IPS-18c (cell line): ENCODE measurements around the gene MAPK14.
"Not testable (repeated sequence)": the region's sequence is repeated elsewhere in the genome, so short reads cannot be mapped to it uniquely, and the experiment has no call there.

ENCODE experiments used
- H3K4me3 ChIP-seq: 2 replicates; pipeline ENCODE4 v1.7.0; 2013; ENCODE audit warnings: low read depth, mild to moderate bottlenecking, low read length, moderate library complexity; ENCODE audit not compliant: insufficient read depth
- H3K9me3 ChIP-seq: one replicate; pipeline ENCODE4 v1.6.1; 2013; ENCODE audit warnings: mild to moderate bottlenecking, low read length, moderate library complexity; ENCODE audit not compliant: control insufficient read depth, insufficient read depth

The MAPK14 gene

DNA sequence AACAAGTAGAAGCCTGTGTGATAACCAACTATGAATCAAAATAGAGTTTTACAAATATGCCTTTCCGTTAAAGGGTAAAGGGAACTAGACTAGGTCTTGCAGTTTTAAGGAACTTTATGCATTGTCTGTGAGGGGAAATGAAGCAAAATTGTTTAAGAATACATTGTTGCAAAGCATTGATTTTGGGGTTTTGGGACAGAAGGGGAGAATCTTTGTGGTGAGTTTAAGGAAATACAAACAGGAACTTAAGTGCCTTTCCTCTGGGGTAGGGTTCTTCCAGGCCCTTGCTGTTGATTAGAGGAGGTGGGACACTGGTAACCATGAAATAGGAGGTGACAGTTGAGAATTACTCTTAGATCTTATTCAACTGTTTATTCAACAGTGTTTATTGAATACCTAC lies 4.7 kb downstream of the MAPK14 start:
- no peaks in the 10 kb centered on the region for H3K9me3 ChIP-seq
- H3K4me3 ChIP-seq: no peak overlapping the region

GRCh38 chr6:36033144-36033543 lies 5.5 kb downstream of the MAPK14 start:
- H3K9me3 ChIP-seq, H3K4me3 ChIP-seq: not testable (repeated sequence)

- no peaks in the 10 kb centered on the region for H3K9me3 ChIP-seq
- H3K4me3 ChIP-seq: no peak overlapping the region; the same call in 1 of the 2 replicates
Observed at GRCh38 chr6:36033935-36034334, 6.3 kb downstream of the MAPK14 start.

- Histone ChIP-seq H3K4me3 (no peak overlapping the region), H3K9me3 (no peaks in the 10 kb centered on the region)
Observed at GRCh38 chr6:36034441-36034840, 6.8 kb downstream of the MAPK14 start.

GRCh38 chr6:36035225-36035624 lies 7.6 kb downstream of the MAPK14 start:
- Histone ChIP-seq H3K9me3 (no peaks in the 10 kb centered on the region), H3K4me3 (no peak overlapping the region)

DNA sequence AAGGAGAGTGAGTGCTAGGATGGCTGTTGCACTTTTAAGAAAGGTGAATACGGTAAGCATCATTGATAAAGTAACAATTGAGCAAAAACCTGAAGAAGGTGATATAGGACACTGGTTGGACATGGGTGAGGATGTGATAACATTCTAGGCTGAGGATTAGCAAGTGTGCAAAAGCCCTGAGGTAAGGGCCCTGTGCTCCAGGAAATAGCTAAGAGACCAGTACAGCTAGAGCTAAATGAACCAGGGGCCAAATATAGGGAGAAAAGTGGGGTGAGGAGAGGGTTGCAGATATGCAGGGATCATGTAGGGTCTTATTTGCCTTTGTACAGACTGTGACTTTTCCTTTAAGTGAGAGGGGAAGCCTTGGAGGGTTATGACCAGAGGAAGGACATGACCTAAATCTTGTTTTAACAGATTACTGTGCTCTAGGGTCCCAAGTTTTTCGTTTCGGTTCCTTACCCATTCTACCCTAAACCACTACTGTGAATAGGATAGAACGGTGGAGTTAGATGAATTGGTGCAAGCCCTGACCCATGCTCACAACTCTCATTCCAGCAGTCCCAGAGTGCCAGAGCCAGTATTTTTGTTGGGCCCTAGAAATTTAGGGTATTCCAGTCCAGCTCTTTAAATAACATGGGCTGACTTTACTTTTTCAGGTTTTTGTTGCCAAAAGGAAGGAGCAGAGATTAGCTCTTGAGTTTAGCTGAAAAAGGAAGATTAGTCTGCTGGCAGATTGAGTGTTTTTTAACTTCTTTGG lies 10.7 kb downstream of the MAPK14 start:
- Histone ChIP-seq H3K4me3 (no peak overlapping the region), H3K9me3 (no peaks in the 10 kb centered on the region)

DNA sequence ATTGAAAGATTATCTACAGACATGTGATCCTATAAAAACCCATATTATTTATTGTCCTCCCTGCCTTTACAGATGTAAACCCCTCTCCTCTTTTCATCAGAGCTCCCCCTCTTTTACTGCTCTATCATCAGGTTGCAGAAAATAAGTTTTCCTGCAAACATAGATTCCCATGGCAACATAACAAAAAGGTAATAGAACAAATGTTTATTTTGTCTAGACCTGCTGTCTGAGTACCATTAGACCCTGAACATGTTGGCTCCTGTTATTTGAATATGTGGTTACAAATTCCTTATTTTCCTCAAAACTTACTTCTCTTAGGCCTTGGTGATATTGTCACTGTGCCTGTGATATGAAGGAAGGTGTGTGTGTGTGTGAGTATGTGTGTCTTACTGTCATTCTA lies 11.5 kb downstream of the MAPK14 start:
- no peak overlapping the region for H3K4me3 ChIP-seq

DNA sequence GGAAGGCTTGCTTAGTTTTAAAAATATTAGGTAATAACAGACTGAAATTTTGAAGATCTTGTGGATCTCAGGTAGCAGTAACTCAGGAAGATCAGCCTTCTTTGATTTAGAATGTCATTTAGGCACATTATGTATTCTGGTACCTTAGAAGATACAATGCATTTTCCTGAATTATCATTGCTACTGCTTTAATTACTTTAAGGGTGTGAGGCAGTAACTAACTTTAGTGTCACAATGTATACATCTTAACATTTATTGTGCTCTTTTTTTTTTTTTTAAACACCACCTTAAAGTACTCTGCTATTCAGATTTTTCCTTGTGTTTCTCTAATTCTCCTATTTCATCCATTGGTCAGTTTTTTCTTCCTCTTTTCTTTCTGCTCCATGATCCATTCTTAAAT lies 13.3 kb downstream of the MAPK14 start:
- H3K4me3 ChIP-seq: no peak overlapping the region
- H3K9me3 ChIP-seq: no peaks in the 10 kb centered on the region

More for the DNA sequence above, 11.5 kb downstream of the MAPK14 start:
- H3K9me3 ChIP-seq: no peaks in the 10 kb centered on the region

GRCh38 chr6:36042618-36043260 lies 15.1 kb downstream of the MAPK14 start:
- no peak overlapping the region for H3K4me3 ChIP-seq

DNA sequence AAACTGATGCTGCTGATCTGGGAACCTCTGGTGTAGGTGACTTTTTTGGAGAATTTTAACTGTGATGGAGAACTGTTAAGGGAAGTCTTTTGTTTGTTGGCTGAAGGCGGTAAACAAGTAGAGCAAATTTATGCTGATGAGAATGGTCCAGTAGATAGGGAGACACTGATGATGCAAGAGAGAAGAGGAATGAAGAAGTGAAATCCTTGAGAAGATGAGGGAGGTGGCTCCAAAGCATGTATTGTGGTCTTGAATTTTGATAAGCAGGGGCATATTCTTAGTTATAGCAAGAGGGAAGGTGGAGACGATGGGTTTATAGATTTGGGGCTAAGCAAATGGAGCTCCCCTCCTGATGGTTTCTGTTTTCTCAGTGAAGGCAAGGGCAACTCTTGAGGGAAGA lies 22.0 kb downstream of the MAPK14 start:
- Histone ChIP-seq H3K4me3 (no peak overlapping the region), H3K9me3 (no peaks in the 10 kb centered on the region)

More at GRCh38 chr6:36042618-36043260, 15.1 kb downstream of the MAPK14 start:
- H3K9me3 ChIP-seq: no peaks in the 10 kb centered on the region

DNA sequence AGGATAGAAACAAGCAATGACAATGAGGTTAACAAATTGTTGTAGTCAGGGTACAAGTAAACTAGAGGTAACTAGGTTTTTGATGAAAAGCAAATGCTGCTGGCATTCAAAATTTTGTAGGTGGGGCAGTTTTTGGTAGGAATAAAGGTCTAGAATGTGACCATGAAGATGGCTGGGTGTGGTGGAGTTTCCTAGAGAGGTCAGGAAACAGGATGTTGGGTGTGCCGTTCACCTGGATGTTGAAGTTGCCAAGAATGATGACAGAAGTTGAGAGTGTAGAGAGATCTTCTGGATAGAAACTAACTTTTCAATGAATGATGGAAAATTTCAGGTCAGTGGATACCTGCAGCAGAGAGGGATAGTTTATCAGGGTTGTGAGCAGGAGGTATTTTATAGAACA lies 22.7 kb downstream of the MAPK14 start:
- H3K9me3 ChIP-seq: no peaks in the 10 kb centered on the region
- H3K4me3 ChIP-seq: no peak overlapping the region

DNA sequence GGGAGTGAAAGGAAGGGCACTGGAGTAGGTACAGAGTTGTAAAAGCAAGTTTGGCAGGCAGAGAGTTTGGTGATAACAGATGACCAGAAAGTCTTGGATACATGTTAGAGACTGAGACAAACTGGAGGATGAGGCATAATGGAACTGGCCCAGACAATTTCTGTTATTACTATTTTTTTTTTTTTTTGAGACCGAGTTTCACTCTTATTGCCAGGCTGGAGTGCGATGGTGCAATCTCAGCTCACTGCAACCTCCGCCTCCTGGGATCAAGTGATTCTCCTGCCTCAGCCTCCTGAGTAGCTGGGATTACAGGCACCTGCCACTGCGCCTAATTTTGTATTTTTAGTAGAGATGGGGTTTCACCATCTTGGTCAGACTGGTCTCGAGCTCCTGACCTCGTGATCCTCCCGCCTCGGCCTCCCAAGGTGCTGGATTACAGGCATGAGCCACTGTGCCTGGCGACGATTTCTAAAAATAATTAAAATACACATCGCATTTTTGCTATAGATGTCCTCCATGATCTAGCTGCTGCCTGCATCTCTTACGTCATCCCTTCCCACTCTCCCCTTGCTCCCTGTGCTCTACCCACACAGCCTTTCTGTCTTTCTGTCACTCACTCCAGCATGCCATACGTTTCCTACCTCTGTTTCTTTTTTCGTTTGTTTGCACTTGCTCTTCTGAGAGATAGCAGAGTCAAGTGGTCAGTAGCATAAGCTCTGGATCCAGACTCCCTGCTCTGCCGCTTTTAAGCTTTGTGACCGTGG lies 23.5 kb downstream of the MAPK14 start:
- Histone ChIP-seq H3K4me3 (no peak overlapping the region), H3K9me3 (no peaks in the 10 kb centered on the region)

DNA sequence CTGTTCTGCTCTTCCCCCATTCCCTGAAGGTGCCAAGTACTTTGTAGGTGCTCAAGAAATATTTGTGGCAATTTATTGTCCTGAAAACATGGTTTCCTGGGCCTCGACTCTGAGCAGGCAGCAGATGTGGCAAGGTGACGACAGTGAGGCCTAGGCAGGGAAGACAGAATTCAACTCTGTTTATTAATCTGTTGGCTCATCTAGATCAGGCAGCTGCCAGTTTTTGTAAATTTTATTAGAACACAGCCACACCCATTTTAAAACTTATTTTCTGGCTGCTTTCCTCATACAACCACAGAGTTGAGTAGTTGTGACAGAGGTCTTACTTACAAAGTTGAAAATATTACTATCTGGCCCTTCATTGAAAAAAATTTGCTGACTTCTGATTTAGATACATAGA lies 24.5 kb downstream of the MAPK14 start:
- Histone ChIP-seq H3K9me3 (no peaks in the 10 kb centered on the region), H3K4me3 (no peak overlapping the region)

GRCh38 chr6:36053878-36054277 lies 26.3 kb downstream of the MAPK14 start:
- no peaks in the 10 kb centered on the region for H3K9me3 ChIP-seq
- H3K4me3 ChIP-seq: no peak overlapping the region

- no peaks in the 10 kb centered on the region for H3K9me3 ChIP-seq
- no peak overlapping the region for H3K4me3 ChIP-seq
Observed at GRCh38 chr6:36054415-36054814, 26.8 kb downstream of the MAPK14 start.

DNA sequence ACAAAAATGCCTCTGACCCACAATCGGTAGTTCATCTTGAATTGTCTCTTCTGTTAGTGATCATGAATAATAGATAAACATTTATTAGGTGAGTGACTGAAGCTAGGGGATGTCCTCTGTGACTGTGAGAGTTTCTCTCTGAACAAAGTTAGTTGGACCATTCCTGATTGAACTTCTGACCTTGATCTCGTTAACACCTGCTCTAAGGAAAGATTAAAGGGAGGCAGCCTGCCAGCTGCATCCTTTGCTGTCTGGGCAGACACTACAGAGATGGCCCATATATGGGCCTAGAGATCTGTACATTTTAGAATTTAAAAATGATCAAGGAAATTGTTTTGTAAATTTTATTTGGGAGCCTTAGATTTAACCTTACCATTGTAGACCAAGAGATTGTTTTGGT lies 27.3 kb downstream of the MAPK14 start:
- H3K9me3 ChIP-seq: no peaks in the 10 kb centered on the region
- no peak overlapping the region for H3K4me3 ChIP-seq

GRCh38 chr6:36056178-36056577 lies 28.6 kb downstream of the MAPK14 start:
- H3K4me3 ChIP-seq: no peak overlapping the region
- no peaks in the 10 kb centered on the region for H3K9me3 ChIP-seq

DNA sequence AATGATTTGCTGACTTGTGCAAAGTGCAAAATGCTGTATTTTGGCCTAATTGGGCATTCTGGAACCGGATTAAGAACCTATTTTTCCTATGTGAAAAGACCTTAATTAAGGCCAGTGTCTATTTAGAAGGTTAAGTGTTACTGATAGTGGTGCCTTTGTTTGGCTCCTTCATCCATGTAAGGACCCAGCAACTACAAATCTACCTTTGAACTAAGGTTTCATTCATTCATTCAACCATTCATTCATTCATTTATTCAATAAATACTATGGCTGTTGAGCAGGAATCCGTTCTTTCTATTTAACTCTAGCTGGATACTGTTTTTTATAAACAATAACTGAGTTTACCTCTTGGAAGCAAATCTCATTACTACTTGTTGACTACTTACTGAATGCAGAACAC lies 33.6 kb downstream of the MAPK14 start:
- H3K4me3 ChIP-seq: no peak overlapping the region
- no peaks in the 10 kb centered on the region for H3K9me3 ChIP-seq
